ENCODE data around the gene LRFN2. TPM values are rescaled to one million over a fixed set of nuclear protein-coding genes. Genes with fewer than 3 reads are reported as not detected.

Gene LRFN2
- total and polyA plus RNA-seq, 2 experiments from 2014 or later, result 0.29 to 2.5 TPM

DNA sequence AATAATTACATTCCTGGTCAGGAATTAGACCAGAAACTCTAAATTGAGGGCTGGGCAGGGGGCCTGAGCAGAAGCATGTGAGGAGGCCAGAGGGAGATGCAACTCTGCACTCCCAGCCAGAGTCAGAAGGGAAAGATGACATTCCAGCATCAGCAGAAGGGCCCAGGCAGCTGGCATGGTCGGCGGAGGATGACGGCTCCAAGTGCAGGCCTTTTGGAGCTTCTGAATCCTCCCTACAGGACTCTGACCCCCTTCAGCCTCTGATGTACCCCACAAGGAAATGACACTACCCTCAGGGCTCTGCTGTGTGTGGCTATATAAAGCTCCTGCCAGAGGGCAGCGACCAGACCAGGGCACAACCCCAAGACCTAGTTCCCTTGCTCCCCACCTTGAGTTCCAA lies 1.9 kb downstream of the LRFN2 start (continued):
- TF ChIP-seq, protein P1, sequence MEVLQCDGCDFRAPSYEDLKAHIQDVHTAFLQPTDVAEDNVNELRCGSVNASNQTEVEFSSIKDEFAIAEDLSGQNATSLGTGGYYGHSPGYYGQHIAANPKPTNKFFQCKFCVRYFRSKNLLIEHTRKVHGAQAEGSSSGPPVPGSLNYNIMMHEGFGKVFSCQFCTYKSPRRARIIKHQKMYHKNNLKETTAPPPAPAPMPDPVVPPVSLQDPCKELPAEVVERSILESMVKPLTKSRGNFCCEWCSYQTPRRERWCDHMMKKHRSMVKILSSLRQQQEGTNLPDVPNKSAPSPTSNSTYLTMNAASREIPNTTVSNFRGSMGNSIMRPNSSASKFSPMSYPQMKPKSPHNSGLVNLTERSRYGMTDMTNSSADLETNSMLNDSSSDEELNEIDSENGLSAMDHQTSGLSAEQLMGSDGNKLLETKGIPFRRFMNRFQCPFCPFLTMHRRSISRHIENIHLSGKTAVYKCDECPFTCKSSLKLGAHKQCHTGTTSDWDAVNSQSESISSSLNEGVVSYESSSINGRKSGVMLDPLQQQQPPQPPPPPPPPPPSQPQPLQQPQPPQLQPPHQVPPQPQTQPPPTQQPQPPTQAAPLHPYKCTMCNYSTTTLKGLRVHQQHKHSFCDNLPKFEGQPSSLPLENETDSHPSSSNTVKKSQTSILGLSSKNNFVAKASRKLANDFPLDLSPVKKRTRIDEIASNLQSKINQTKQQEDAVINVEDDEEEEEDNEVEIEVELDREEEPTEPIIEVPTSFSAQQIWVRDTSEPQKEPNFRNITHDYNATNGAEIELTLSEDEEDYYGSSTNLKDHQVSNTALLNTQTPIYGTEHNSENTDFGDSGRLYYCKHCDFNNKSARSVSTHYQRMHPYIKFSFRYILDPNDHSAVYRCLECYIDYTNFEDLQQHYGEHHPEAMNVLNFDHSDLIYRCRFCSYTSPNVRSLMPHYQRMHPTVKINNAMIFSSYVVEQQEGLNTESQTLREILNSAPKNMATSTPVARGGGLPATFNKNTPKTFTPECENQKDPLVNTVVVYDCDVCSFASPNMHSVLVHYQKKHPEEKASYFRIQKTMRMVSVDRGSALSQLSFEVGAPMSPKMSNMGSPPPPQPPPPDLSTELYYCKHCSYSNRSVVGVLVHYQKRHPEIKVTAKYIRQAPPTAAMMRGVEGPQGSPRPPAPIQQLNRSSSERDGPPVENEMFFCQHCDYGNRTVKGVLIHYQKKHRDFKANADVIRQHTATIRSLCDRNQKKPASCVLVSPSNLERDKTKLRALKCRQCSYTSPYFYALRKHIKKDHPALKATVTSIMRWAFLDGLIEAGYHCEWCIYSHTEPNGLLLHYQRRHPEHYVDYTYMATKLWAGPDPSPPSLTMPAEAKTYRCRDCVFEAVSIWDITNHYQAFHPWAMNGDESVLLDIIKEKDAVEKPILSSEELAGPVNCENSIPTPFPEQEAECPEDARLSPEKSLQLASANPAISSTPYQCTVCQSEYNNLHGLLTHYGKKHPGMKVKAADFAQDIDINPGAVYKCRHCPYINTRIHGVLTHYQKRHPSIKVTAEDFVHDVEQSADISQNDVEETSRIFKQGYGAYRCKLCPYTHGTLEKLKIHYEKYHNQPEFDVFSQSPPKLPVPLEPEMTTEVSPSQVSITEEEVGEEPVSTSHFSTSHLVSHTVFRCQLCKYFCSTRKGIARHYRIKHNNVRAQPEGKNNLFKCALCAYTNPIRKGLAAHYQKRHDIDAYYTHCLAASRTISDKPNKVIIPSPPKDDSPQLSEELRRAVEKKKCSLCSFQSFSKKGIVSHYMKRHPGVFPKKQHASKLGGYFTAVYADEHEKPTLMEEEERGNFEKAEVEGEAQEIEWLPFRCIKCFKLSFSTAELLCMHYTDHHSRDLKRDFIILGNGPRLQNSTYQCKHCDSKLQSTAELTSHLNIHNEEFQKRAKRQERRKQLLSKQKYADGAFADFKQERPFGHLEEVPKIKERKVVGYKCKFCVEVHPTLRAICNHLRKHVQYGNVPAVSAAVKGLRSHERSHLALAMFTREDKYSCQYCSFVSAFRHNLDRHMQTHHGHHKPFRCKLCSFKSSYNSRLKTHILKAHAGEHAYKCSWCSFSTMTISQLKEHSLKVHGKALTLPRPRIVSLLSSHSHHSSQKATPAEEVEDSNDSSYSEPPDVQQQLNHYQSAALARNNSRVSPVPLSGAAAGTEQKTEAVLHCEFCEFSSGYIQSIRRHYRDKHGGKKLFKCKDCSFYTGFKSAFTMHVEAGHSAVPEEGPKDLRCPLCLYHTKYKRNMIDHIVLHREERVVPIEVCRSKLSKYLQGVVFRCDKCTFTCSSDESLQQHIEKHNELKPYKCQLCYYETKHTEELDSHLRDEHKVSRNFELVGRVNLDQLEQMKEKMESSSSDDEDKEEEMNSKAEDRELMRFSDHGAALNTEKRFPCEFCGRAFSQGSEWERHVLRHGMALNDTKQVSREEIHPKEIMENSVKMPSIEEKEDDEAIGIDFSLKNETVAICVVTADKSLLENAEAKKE (CRISPR knock-in tag; IDR thresholded peaks at IDR 0.05), result no peak
- TF ChIP-seq ZNF114 (CRISPR knock-in tag; IDR thresholded peaks at IDR 0.05), result no peak
- TF ChIP-seq JUNB (IDR thresholded peaks at IDR 0.05; ENCODE audit: unreplicated experiment), result no peak
- TF ChIP-seq STAT1 (IDR thresholded peaks at IDR 0.05; ENCODE audit: unreplicated experiment), result no peak
- no peak for TF ChIP-seq EZH2phosphoT487 (IDR thresholded peaks at IDR 0.05; ENCODE audit: unreplicated experiment)
- TF ChIP-seq, protein P2, sequence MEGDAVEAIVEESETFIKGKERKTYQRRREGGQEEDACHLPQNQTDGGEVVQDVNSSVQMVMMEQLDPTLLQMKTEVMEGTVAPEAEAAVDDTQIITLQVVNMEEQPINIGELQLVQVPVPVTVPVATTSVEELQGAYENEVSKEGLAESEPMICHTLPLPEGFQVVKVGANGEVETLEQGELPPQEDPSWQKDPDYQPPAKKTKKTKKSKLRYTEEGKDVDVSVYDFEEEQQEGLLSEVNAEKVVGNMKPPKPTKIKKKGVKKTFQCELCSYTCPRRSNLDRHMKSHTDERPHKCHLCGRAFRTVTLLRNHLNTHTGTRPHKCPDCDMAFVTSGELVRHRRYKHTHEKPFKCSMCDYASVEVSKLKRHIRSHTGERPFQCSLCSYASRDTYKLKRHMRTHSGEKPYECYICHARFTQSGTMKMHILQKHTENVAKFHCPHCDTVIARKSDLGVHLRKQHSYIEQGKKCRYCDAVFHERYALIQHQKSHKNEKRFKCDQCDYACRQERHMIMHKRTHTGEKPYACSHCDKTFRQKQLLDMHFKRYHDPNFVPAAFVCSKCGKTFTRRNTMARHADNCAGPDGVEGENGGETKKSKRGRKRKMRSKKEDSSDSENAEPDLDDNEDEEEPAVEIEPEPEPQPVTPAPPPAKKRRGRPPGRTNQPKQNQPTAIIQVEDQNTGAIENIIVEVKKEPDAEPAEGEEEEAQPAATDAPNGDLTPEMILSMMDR (conservative IDR thresholded peaks at IDR 0.05; ENCODE audit: low read depth in 2 of 2), result no peak
- no peak for TF ChIP-seq EZH2 (IDR thresholded peaks at IDR 0.05; ENCODE audit: low read depth, unreplicated experiment)
- TF ChIP-seq, protein P3, sequence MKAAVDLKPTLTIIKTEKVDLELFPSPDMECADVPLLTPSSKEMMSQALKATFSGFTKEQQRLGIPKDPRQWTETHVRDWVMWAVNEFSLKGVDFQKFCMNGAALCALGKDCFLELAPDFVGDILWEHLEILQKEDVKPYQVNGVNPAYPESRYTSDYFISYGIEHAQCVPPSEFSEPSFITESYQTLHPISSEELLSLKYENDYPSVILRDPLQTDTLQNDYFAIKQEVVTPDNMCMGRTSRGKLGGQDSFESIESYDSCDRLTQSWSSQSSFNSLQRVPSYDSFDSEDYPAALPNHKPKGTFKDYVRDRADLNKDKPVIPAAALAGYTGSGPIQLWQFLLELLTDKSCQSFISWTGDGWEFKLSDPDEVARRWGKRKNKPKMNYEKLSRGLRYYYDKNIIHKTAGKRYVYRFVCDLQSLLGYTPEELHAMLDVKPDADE (IDR thresholded peaks at IDR 0.05), result no peak

All from GM23338 (cell line).